AG09309 (cell line): ENCODE data around the gene RAB3GAP1.
A peak's percentile ranks its signal among the peaks of the same experiment; 100 is the strongest.

Experiments used
- DNase-seq: peaks from one replicate; pipeline ENCODE4 v3.0.0-alpha.2; 2010; ENCODE audit warnings: low read depth
- H3K4me3 ChIP-seq: 2 replicates; pipeline ENCODE4 v1.5.1; 2011; ENCODE audit warnings: mild to moderate bottlenecking, low read depth, low read length, moderate library complexity; ENCODE audit not compliant: control insufficient read depth
- CTCF ChIP-seq: IDR thresholded peaks from 2 replicates; pipeline ENCODE4 v1.5.1; 2011; ENCODE audit warnings: mild to moderate bottlenecking, low read depth, low read length, inconsistent platforms; ENCODE audit not compliant: insufficient read depth, control insufficient read depth; ENCODE audit errors: missing control alignments

The RAB3GAP1 gene

GRCh38 chr2:135124924-135125886 lies 73.1 kb downstream of the RAB3GAP1 start:
- no peak overlapping the region for H3K4me3 ChIP-seq
- no peak for TF ChIP-seq CTCF
- peak; percentile 4 for DNase-seq

- no peak for TF ChIP-seq CTCF
- DNase-seq = no peak
These were observed 73.8 kb downstream of the RAB3GAP1 start for GRCh38 chr2:135125940-135126339.

GRCh38 chr2:135130751-135131150 lies 78.7 kb downstream of the RAB3GAP1 start:
- TF ChIP-seq CTCF = no peak
- no peak overlapping the region for H3K4me3 ChIP-seq
- DNase-seq = no peak

More at GRCh38 chr2:135125940-135126339, 73.8 kb downstream of the RAB3GAP1 start:
- no peak overlapping the region for H3K4me3 ChIP-seq

- no peak for TF ChIP-seq CTCF
- DNase-seq = peak; percentile 5
- H3K4me3 ChIP-seq = no peak overlapping the region
These were observed 80.2 kb downstream of the RAB3GAP1 start for GRCh38 chr2:135132314-135132713.

- TF ChIP-seq CTCF = no peak
- no peak overlapping the region for H3K4me3 ChIP-seq
- no peak for DNase-seq
These were observed 88.5 kb downstream of the RAB3GAP1 start for GRCh38 chr2:135140606-135141005.

GRCh38 chr2:135142323-135142722 lies 90.2 kb downstream of the RAB3GAP1 start:
- no peak for DNase-seq
- H3K4me3 ChIP-seq = no peak overlapping the region
- no peak for TF ChIP-seq CTCF
